ENCODE data around the gene MED8. TPM values are rescaled to one million over a fixed set of nuclear protein-coding genes. Genes with fewer than 3 reads are reported as not detected.

MED8 gene
- total and polyA plus RNA-seq, 9 of the 15 experiments (the other 6 are each of a cell fraction or from before 2014, with no cell fraction given): 23.0 to 120 (median 56.4) TPM

DNA sequence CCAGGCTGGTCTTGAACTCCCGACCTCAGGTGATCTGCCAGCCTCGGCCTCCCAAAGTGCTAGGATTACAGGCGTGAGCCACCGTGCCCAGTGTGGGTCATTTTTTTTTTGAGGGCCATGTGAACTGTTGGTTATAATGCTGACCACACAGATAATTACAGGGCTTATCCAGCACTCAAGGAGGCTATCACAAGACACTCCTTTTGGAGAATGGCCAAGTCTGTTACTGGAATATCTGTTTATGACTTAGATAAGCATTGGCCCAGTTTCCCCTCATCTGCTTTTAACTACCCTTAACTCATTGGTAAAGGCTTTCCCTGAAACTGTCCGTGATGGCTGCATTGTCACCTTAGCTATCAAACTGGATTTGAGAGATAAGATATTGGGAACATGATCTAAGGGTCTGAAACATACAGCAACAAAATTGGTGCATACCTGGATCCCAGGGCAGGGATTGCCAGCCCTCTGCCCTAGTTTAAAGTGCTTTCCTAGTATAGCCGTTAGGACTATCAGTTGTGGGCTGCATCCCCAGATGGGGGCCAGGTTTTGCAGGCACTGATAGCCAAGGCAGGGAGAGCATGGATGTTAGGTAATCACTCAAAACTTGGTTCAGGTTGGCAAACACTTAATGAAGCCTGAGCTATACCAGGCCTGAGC lies 15.7 kb upstream of the MED8 start (continued):
- TF ChIP-seq, protein P1, sequence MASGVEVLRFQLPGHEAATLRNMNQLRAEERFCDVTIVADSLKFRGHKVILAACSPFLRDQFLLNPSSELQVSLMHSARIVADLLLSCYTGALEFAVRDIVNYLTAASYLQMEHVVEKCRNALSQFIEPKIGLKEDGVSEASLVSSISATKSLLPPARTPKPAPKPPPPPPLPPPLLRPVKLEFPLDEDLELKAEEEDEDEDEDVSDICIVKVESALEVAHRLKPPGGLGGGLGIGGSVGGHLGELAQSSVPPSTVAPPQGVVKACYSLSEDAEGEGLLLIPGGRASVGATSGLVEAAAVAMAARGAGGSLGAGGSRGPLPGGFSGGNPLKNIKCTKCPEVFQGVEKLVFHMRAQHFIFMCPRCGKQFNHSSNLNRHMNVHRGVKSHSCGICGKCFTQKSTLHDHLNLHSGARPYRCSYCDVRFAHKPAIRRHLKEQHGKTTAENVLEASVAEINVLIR (CRISPR knock-in tag; IDR thresholded peaks at IDR 0.05): no peak
- TF ChIP-seq CREB1 (IDR thresholded peaks at IDR 0.05) (no peak), CREB1 (CRISPR knock-in tag; IDR thresholded peaks at IDR 0.05) (no peak), RFX7 (CRISPR knock-in tag; IDR thresholded peaks at IDR 0.05) (no peak), SAFB2 (IDR thresholded peaks at IDR 0.05; ENCODE audit: borderline replicate concordance, low read depth, low read length, severe bottlenecking) (no peak), PRPF4 (IDR thresholded peaks at IDR 0.05; ENCODE audit: insufficient read depth, low read depth, low read length, poor library complexity, severe bottlenecking) (no peak), SMAD3 (CRISPR knock-in tag; conservative IDR thresholded peaks at IDR 0.05) (no peak), TAF15 (IDR thresholded peaks at IDR 0.05; ENCODE audit: low read depth, low read length) (no peak), GABPA (tag; conservative IDR thresholded peaks at IDR 0.05; ENCODE audit: low read depth) (no peak), ZNF311 (CRISPR knock-in tag; IDR thresholded peaks at IDR 0.05) (no peak), XRCC4 (IDR thresholded peaks at IDR 0.05; ENCODE audit: extremely low read depth, insufficient read depth, insufficient read length) (no peak), CBX5 (IDR thresholded peaks at IDR 0.05; ENCODE audit: borderline replicate concordance, low read depth) (no peak), MECOM (CRISPR knock-in tag; IDR thresholded peaks at IDR 0.05) (peak; percentile 89), TEAD2 (tag; IDR thresholded peaks at IDR 0.05) (no peak), CHD1 (IDR thresholded peaks at IDR 0.05; ENCODE audit: low read length) (no peak), ZNF586 (CRISPR knock-in tag; conservative IDR thresholded peaks at IDR 0.05) (no peak)
- TF ChIP-seq, protein P2, sequence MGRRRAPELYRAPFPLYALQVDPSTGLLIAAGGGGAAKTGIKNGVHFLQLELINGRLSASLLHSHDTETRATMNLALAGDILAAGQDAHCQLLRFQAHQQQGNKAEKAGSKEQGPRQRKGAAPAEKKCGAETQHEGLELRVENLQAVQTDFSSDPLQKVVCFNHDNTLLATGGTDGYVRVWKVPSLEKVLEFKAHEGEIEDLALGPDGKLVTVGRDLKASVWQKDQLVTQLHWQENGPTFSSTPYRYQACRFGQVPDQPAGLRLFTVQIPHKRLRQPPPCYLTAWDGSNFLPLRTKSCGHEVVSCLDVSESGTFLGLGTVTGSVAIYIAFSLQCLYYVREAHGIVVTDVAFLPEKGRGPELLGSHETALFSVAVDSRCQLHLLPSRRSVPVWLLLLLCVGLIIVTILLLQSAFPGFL (CRISPR knock-in tag; IDR thresholded peaks at IDR 0.05): no peak
- TF ChIP-seq, protein P3, sequence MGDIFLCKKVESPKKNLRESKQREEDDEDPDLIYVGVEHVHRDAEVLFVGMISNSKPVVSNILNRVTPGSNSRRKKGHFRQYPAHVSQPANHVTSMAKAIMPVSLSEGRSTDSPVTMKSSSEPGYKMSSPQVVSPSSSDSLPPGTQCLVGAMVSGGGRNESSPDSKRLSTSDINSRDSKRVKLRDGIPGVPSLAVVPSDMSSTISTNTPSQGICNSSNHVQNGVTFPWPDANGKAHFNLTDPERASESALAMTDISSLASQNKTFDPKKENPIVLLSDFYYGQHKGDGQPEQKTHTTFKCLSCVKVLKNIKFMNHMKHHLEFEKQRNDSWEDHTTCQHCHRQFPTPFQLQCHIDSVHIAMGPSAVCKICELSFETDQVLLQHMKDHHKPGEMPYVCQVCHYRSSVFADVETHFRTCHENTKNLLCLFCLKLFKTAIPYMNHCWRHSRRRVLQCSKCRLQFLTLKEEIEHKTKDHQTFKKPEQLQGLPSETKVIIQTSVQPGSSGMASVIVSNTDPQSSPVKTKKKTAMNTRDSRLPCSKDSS (IDR thresholded peaks at IDR 0.05; ENCODE audit: low read depth, partially characterized antibody): no peak
- TF ChIP-seq, protein P4, sequence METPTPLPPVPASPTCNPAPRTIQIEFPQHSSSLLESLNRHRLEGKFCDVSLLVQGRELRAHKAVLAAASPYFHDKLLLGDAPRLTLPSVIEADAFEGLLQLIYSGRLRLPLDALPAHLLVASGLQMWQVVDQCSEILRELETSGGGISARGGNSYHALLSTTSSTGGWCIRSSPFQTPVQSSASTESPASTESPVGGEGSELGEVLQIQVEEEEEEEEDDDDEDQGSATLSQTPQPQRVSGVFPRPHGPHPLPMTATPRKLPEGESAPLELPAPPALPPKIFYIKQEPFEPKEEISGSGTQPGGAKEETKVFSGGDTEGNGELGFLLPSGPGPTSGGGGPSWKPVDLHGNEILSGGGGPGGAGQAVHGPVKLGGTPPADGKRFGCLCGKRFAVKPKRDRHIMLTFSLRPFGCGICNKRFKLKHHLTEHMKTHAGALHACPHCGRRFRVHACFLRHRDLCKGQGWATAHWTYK (CRISPR knock-in tag; IDR thresholded peaks at IDR 0.05): no peak
- TF ChIP-seq, protein P5, sequence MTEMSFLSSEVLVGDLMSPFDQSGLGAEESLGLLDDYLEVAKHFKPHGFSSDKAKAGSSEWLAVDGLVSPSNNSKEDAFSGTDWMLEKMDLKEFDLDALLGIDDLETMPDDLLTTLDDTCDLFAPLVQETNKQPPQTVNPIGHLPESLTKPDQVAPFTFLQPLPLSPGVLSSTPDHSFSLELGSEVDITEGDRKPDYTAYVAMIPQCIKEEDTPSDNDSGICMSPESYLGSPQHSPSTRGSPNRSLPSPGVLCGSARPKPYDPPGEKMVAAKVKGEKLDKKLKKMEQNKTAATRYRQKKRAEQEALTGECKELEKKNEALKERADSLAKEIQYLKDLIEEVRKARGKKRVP (CRISPR knock-in tag; IDR thresholded peaks at IDR 0.05): 0 out of 2 replicates have a peak, but pooled peaks have one; percentile 53
- TF ChIP-seq, protein P6, sequence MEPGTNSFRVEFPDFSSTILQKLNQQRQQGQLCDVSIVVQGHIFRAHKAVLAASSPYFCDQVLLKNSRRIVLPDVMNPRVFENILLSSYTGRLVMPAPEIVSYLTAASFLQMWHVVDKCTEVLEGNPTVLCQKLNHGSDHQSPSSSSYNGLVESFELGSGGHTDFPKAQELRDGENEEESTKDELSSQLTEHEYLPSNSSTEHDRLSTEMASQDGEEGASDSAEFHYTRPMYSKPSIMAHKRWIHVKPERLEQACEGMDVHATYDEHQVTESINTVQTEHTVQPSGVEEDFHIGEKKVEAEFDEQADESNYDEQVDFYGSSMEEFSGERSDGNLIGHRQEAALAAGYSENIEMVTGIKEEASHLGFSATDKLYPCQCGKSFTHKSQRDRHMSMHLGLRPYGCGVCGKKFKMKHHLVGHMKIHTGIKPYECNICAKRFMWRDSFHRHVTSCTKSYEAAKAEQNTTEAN (CRISPR knock-in tag; IDR thresholded peaks at IDR 0.05): no peak
